Lung (tissue), 12 donors: ENCODE data around the gene ITGBL1. TPM values are rescaled to one million over a fixed set of nuclear protein-coding genes. Genes with fewer than 3 reads are reported as not detected.
A peak's percentile ranks its signal among the peaks of the same experiment; 100 is the strongest.

Source experiments
- ATAC-seq: fragments of 200-7000 bp; cut with Tn5 transposase; one replicate; pipeline ENCODE4 v1.9.1; 2020; ENCODE audit warnings: moderate number of reproducible peaks; ENCODE audit not compliant: insufficient read depth, low FRiP score
- DNase-seq, 3 donors: peaks; one replicate each; pipeline ENCODE4 v3.0.0-alpha.2; 2013 to 2017
- H3K27ac ChIP-seq, 2 donors: one replicate each; pipeline ENCODE4 v1.5.1; 2013; ENCODE audit warnings: mild to moderate bottlenecking in 2 of 2, moderate library complexity in 2 of 2, control low read depth in 1 of 2, inconsistent platforms in 1 of 2, low read depth in 1 of 2, low read length in 1 of 2
- H3K27me3 ChIP-seq, 3 donors: one replicate each; pipeline ENCODE4 v1.5.1; 2013; ENCODE audit warnings: low read length in 2 of 3; ENCODE audit not compliant: control insufficient read depth in 3 of 3, insufficient read depth in 3 of 3
- H3K36me3 ChIP-seq, 4 donors: one replicate each; pipeline ENCODE4 v1.5.1; 2013; ENCODE audit warnings: low read length in 4 of 4, mild to moderate bottlenecking in 1 of 4, moderate library complexity in 1 of 4; ENCODE audit not compliant: control insufficient read depth in 4 of 4, insufficient read depth in 4 of 4
- H3K4me1 ChIP-seq, 5 donors: one replicate each; pipeline ENCODE4 v1.5.1; 2013; ENCODE audit warnings: low read length in 5 of 5, mild to moderate bottlenecking in 2 of 5, moderate library complexity in 1 of 5; ENCODE audit not compliant: control insufficient read depth in 5 of 5, insufficient read depth in 5 of 5
- H3K4me3 ChIP-seq: one replicate; pipeline ENCODE4 v1.5.1; 2013; ENCODE audit warnings: mild to moderate bottlenecking, control low read depth, moderate library complexity
- H3K9ac ChIP-seq, 2 donors: one replicate each; pipeline ENCODE4 v1.5.1; 2013; ENCODE audit warnings: low read length in 2 of 2, control low read depth in 1 of 2; ENCODE audit not compliant: insufficient read depth in 1 of 2
- H3K9me3 ChIP-seq, 4 donors: one replicate each; pipeline ENCODE4 v1.5.1; 2013; ENCODE audit warnings: low read length in 3 of 4, mild to moderate bottlenecking in 1 of 4, moderate library complexity in 1 of 4; ENCODE audit not compliant: control insufficient read depth in 4 of 4, insufficient read depth in 3 of 4
- CTCF ChIP-seq: IDR thresholded peaks from 2 replicates; pipeline ENCODE4 v1.5.1; 2012; ENCODE audit warnings: mild to moderate bottlenecking; ENCODE audit errors: control extremely low read depth, extremely low read depth
- WGBS, 2 donors: extraction: QIAGEN DNeasy Blood & Tissue Kit; methylation state at CpG; one replicate each; pipeline ENCODE4 v1.1.7; 2013; 5-methylcytosine and 5-hydroxymethylcytosine counted together
- polyA plus RNA-seq, 2 donors: library from polyadenylated mRNA; stranded (reverse); fragments of 200-250 nt; gene quantifications; one replicate each; pipeline ENCODE4 v1.2.1, GENCODE V29; 2013
- total RNA-seq, 2 donors: library from RNA; depleted of rRNA in 1 of 2; stranded (reverse); fragments of >200 nt in 1 of 2; gene quantifications; one replicate each; pipeline ENCODE4 v1.2.1, GENCODE V29; 2014 to 2021
- donor health status: control.
- donor health status: control.
- donor health status: Bipolar disorder and iron deficiency.
- donor health status: healthy.
- donor health status: DM: yes; HTN: yes; CAD: no.

The ITGBL1 gene
- total and polyA plus RNA-seq, 4 donors, result 1.1 to 7.2 (median 4.0) TPM

DNA sequence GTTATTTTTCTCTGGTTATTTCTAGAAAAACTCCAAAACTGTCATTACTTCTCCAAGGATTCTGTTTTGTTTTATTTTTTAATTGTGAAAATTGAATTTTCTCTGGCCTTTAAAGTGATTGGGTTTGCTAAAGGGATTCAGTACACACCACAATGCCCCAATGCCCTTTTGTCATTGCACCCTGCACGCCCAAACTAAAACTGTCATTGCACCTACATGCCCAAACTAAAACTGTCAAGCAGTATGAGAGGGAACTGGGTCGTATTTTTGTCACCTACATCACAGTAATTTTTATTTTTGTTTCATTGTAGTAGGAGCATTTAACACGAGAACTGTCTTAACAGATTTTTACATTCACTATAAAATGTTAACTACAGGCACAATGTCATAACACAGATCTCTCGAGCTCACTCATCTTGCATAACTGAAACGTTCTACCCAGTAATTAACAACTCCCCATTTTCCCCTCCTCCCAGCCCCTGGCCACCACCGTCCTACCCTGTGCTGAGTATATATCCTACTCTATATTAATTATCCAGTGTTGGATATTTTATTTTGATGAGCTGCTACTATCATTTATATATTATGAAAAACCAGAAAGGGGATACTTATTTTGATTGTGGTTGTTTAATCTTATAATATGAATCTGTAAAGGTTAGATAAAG is 43.4 kb upstream of the ITGBL1 start:
- DNase-seq (no peak), ATAC-seq (no peak)
- H3K4me1 ChIP-seq, result no peaks in the 10 kb centered on the region
- no peak overlapping the region for H3K4me3 ChIP-seq
- H3K27me3 ChIP-seq, result peaks cover 0 to 5% (median 0%) of the 10 kb centered on the region in 3 donors
- no peak overlapping the region for H3K9ac ChIP-seq
- 76 to 77% methylated on average over 6 of the region's 6 CpGs for WGBS, 2 donors
- no peak overlapping the region for H3K27ac ChIP-seq
- TF ChIP-seq CTCF, result no peak
- H3K36me3 ChIP-seq, result no peaks in the 10 kb centered on the region
- no peaks in the 10 kb centered on the region for H3K9me3 ChIP-seq

GRCh38 chr13:101412076-101412475 is 40.4 kb upstream of the ITGBL1 start:
- WGBS, 2 donors, result 83 to 88% methylated on average over 1 of the region's 1 CpG
- no peak for ATAC-seq
- no peak for TF ChIP-seq CTCF

DNA sequence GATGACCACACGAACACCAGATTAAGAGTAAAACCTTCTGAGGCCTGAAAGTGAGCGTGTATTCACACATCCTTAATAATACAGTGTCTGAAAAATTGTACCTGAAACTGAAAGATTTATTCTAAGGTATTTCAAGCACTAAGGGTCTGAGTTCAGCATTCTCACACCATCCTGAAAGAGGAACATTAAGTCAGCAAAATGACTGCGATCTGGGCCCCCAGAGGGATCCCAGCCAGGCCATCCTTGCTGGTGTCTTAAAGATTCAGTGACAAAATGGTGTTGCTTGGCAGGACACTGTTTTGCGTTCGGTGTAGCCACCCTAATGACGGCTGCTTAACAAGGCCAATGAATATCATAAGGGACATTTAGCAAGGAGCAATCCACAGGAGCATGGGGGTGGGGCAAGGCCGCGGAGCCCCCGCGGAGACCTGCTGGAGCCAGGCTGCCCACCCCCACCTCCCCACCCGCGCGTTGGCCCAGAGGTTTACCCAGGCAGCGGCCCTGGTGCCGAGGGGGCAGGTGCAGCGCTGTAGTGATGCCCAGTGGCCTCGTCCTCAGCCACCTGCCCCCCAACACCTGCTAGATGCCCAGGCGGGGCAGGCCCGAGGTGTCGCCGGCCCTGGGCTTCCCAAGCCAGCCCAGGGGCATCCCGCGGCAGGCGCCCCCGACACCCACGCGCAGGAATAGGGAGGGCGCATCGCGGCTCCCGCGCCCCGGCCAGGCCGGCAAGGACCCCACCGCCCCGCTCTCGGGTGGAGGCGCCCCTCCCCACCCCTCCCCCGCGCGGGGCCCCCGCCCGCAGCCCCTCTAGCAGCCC is 36.9 kb upstream of the ITGBL1 start:
- ATAC-seq (peak; percentile 7), DNase-seq (no peak)
- H3K9me3 ChIP-seq, result no peaks in the 10 kb centered on the region
- no peak overlapping the region for H3K27ac ChIP-seq
- H3K27me3 ChIP-seq, result peaks cover 8 to 37% (median 23%) of the 10 kb centered on the region in 3 donors
- no peaks in the 10 kb centered on the region for H3K36me3 ChIP-seq
- peaks cover 0 to 5% (median 0%) of the 10 kb centered on the region in 5 donors for H3K4me1 ChIP-seq
- no peak for TF ChIP-seq CTCF
- H3K4me3 ChIP-seq, result no peak overlapping the region
- 16% methylated on average over 43 of the region's 43 CpGs for WGBS, 2 donors
- H3K9ac ChIP-seq, result no peak overlapping the region

More at GRCh38 chr13:101412076-101412475, 40.4 kb upstream of the ITGBL1 start:
- Histone ChIP-seq H3K36me3 (no peaks in the 10 kb centered on the region), H3K4me1 (peaks cover 0 to 5% (median 0%) of the 10 kb centered on the region in 5 donors), H3K4me3 (no peak overlapping the region), H3K27me3 (peaks cover 8 to 26% (median 20%) of the 10 kb centered on the region in 3 donors), H3K9me3 (no peaks in the 10 kb centered on the region), H3K9ac (no peak overlapping the region), H3K27ac (no peak overlapping the region)
- no peak for DNase-seq
